Activated T-helper 1 cell treated with anti-CD3 and anti-CD28 coated beads, Interleukin-2, amount 50 U/mL, for 16 hours (primary cell): ENCODE results near the gene SMIM24.
"Not testable (repeated sequence)": the region's sequence is repeated elsewhere in the genome, so short reads cannot be mapped to it uniquely, and the experiment has no call there.

Experiments
- DNase-seq, 2 donors: peaks; one replicate each; pipeline ENCODE4 v3.0.0-alpha.2; 2020; ENCODE audit warnings: low read depth in 1 of 2, low spot score in 1 of 2

SMIM24 gene

DNA sequence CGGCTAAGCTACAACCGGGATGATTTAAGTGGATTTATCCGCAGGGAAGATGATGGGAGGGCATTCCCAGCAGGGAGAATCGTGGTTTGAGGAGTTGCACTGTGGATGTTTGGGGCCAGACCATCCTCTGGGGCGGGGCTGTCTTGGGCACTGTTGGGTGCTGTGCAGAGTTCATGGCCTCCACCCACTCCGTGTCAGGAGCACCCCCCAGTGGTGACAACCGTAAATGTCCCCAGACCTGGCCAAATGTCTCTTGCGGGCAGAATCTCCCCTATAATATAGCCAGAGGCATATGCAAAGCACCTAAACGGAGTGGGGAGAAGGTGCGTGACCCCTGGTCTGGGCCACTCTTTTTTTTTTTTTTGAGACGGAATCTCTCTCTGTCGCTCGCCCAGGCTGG lies 40.2 kb downstream of the SMIM24 start:
- peak; percentile 23 to 32 for DNase-seq

DNA sequence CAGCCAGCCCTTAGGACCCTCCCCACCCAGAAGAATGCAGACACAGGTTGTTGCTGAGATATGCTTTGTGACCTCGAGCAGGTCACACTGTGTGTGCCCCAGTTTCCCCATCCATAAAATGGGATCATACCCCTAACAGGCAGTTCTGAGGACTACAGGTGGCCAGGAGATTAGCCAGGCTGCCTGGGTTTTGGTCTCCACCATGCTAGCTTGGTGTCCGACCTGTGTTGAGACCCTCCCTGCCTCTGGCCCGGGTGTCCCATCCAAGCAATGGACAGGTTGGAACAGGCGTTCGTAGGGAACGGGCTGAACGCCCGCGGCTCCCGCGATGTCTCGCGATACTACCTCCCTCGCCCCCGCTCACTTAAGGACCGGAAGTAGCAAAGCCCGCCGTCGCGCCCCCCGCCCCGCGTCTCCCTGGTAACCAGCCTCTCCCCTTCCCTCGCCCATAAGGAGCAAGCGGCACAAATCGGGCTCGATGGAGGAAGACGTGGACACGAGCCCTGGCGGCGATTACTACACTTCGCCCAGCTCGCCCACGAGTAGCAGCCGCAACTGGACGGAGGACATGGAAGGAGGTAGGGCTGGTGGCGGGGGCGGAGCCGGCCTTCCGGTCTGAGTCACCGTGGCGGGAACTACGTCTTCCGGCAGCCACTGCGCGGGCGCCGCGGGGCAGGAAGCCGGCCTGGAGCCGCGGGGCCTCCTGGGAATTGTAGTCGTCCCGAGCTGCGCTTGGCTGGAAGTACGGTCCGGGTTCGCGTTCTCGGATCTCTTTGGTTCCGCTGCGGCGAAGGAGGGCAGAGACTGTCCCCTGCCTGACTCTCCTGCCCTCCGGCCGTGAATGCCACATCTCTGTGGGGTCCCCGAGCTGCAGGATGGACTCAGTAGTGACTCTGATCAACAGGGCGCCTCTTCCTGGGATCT lies 45.4 kb downstream of the SMIM24 start:
- DNase-seq: peak; percentile 92 to 93

DNA sequence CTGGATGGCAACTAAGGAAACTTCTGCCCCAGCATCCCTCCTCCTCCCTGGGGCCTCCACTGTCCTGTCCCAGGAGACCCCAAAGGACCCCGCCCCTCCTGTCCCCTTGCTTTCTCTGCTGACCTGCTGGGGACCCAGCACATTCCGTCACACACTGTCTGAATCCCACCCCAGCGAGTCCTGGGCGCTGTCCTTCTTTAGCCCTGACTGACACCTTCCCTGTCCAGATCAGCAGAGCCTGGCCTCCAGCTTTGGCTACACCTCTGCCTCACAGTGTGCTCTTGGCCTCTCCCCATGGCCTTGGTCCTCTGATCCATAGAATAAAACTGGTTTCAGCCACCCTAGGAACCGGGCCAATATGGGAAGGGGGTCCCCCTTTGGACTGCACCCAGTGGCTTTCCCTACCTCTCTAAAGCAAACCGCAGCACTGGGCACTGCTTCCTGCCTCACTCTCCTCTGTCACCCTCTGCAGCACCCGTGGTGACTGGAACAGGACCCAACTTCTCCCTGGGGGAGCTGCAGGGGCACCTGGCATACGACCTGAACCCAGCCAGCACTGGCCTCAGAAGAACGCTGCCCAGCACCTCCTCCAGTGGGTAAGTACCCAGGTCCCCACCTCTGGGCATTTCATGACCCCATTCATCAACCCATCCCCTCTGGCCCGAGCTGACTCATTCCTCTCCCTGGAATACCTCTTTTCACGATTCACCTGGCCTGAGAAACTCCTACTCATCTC lies 46.4 kb downstream of the SMIM24 start:
- DNase-seq: no peak

DNA sequence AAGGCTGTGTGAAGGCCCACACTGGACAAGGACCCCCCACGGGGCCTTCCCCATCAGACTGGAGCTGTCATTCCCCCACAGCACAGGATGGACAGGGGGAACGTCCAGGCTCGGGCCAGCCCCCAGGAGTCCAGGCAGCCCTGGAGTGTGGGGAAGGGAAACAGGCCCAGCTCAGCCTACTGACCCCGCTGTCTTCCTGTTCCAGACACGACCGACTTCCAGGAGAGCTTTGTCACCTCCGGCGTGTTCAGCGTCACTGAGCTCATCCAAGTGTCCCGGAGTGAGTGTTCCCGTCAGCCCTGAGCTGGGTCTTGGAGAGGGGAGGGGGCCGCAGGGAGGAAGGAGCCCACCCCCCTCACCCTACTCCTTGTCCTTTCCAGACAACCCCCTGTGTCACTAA lies 47.0 kb downstream of the SMIM24 start:
- DNase-seq: no peak

DNA sequence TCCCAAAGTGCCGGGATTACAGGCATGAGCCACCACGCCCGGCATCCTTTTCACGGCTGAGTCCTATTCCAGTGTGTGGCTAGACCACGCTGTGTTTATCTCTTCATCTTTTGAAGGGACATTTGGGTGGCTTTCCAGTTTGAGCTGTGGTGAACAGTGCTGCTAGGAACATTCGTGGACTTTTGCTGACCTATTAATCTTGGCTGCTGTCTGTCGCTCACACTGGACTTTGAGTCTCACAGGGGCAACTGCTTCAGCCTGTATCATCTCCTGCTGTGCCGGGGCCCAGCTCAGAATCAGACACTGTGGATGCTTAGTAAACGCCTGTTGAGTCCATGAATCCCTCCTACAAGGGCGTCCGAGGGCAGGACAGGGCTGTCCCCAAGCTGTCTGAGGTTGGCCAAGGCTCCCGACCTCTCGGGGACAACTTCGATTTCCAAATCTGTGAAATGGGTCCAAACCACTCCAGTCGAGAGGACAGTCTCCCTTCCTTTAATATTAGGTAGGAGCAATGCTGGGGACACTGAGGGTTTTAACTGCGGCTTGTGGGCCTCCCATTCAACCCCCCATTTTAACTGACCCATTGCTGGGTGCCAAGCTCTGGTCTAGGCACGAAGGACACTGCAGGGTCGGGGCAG lies 48.4 kb downstream of the SMIM24 start:
- DNase-seq: no peak

DNA sequence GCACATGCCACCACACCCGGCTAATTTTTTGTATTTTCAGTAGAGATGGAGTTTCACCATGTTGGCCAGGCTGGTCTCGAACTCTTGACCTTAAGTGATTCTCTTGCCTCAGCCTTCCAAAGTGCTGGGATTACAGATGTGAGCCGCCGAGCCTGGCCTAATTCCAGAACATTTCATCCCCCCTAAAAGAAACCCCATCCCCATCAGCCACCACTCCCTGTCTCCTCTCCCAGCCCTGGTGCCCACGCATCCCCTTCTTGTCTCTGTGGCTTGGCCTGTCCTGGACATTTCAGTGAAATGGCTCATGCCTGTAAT lies 50.0 kb downstream of the SMIM24 start:
- DNase-seq: not testable (repeated sequence)

DNA sequence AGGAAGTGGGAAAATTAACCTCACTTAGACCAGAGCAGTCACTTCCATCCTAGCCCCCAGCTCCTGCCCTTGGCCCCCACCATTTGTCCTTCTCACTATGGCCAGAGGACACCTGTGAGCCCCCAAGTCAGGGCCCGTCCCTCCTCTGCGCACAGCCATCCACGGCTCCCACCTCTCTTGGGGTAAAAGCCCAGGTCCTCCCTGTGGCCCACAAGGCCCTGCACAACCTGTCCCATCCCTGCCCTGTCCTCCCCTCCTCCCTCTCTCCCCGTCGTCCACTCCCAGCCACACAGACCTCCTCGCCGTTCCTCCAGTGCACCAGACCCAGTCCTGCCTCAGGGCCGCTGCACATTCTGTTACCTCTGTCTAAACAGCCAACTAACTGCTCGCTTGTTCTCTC lies 53.9 kb downstream of the SMIM24 start:
- no peak for DNase-seq
